B cell (primary cell): ENCODE measurements around the gene ADSS1. TPM values are rescaled to one million over a fixed set of nuclear protein-coding genes. Genes with fewer than 3 reads are reported as not detected.

Source experiments
- ATAC-seq: fragments of 200-7000 bp; cut with Tn5 transposase; one replicate; pipeline ENCODE4 v1.10.0; 2021; ENCODE audit warnings: low read depth, mild to moderate bottlenecking, moderate number of reproducible peaks, moderate library complexity
- CTCF ChIA-PET: fragments of 350-600 bp; sonication (Branson Sonifier 250); formaldehyde crosslinking; loops from one replicate; lab custom pipeline; 2021; ENCODE audit warnings: antibody characterized with exemption, inconsistent platforms; lab: Charles Lee
- POLR2A ChIA-PET: fragments of 350-600 bp; sonication (Branson Sonifier 250); formaldehyde crosslinking; loops from one replicate; lab custom pipeline; 2021; ENCODE audit warnings: antibody characterized with exemption; lab: Charles Lee
- DNase-seq: peaks from one replicate; pipeline ENCODE4 v3.0.0; 2013
- H2AFZ ChIP-seq: 2 replicates; pipeline ENCODE4 v1.6.1; 2012; ENCODE audit warnings: mild to moderate bottlenecking, low read depth, low read length; ENCODE audit not compliant: insufficient read depth, poor library complexity, severe bottlenecking
- H3K27ac ChIP-seq, 2 donors: 1 replicate in 1 of 2; 2 replicates in 1 of 2; pipeline ENCODE4 v1.5.1; 2012 to 2013; ENCODE audit warnings: low read length in 2 of 2, mild to moderate bottlenecking in 2 of 2, moderate library complexity in 1 of 2
- H3K27me3 ChIP-seq, 4 experiments: fragments of 200-600 bp in 1 of 4; sonication (generic) in 1 of 4; replicated peaks in 1 of 4; 1 replicate in 2 of 4; 2 replicates in 2 of 4; pipeline versions ENCODE4 v1.6.1 to v1.7.0; 2013 to 2016; ENCODE audit warnings: low read length in 3 of 4, mild to moderate bottlenecking in 2 of 4, mixed read lengths in 1 of 4, moderate library complexity in 1 of 4; ENCODE audit not compliant: insufficient read depth in 4 of 4, control insufficient read depth in 3 of 4; ENCODE audit errors: control extremely low read depth in 1 of 4
- H3K36me3 ChIP-seq, 2 experiments: replicated peaks in 1 of 2; 1 replicate in 1 of 2; 2 replicates in 1 of 2; pipeline versions ENCODE4 v1.6.1 to v1.7.1; 2013; ENCODE audit warnings: low read length in 1 of 2; ENCODE audit not compliant: insufficient read depth in 2 of 2, control insufficient read depth in 1 of 2; ENCODE audit errors: control extremely low read depth in 1 of 2, extremely low read depth in 1 of 2
- H3K4me1 ChIP-seq, 2 donors: fragments of 200-600 bp in 1 of 2; sonication (generic) in 1 of 2; 1 replicate in 1 of 2; 2 replicates in 1 of 2; pipeline versions ENCODE4 v1.5.1 to v1.6.1; 2013 to 2017; ENCODE audit warnings: low read length in 2 of 2; ENCODE audit not compliant: control insufficient read depth in 2 of 2, insufficient read depth in 2 of 2
- H3K4me2 ChIP-seq: replicated peaks from 2 replicates; pipeline ENCODE3; 2012; ENCODE audit warnings: mild to moderate bottlenecking, low read depth, low read length; ENCODE audit not compliant: poor library complexity, severe bottlenecking
- H3K4me3 ChIP-seq, 5 experiments: fragments of 200-600 bp in 1 of 5; sonication (generic) in 1 of 5; 1 replicate in 3 of 5; 2 replicates in 2 of 5; pipeline versions ENCODE4 v1.5.1 to v1.7.0; 2011 to 2016; ENCODE audit warnings: low read length in 4 of 5, mild to moderate bottlenecking in 4 of 5, low read depth in 2 of 5, control low read depth in 1 of 5, moderate library complexity in 1 of 5; ENCODE audit not compliant: insufficient read depth in 1 of 5; ENCODE audit errors: control extremely low read depth in 1 of 5, extremely low read depth in 1 of 5
- H3K79me2 ChIP-seq: fragments of 200-600 bp; sonication (generic); one replicate; pipeline ENCODE4 v1.6.0; 2016; ENCODE audit warnings: low read length; ENCODE audit not compliant: control insufficient read depth, insufficient read depth
- H3K9ac ChIP-seq: fragments of 200-600 bp; sonication (generic); 2 replicates; pipeline ENCODE4 v1.6.1; 2017; ENCODE audit warnings: mild to moderate bottlenecking, low read length, moderate library complexity
- H3K9me3 ChIP-seq, 3 donors: one replicate each; pipeline versions ENCODE4 v1.6.1 to v1.7.1; 2013; ENCODE audit warnings: low read length in 2 of 3; ENCODE audit not compliant: control insufficient read depth in 2 of 3, insufficient read depth in 1 of 3; ENCODE audit errors: control extremely low read depth in 1 of 3
- H4K20me1 ChIP-seq: 2 replicates; pipeline ENCODE4 v1.6.0; 2012; ENCODE audit warnings: mild to moderate bottlenecking, low read length; ENCODE audit not compliant: insufficient read depth, control insufficient read depth, poor library complexity, severe bottlenecking
- H3K27ac Mint-ChIP-seq: one replicate; pipeline ENCODE4 v1.8.0; 2021; ENCODE audit warnings: mixed read lengths
- H3K27me3 Mint-ChIP-seq: one replicate; pipeline ENCODE4 v1.8.0; 2021; ENCODE audit warnings: mixed read lengths
- H3K4me1 Mint-ChIP-seq: one replicate; pipeline ENCODE4 v1.8.0; 2021; ENCODE audit warnings: mixed read lengths
- H3K4me3 Mint-ChIP-seq: one replicate; pipeline ENCODE4 v1.8.0; 2021; ENCODE audit warnings: mixed read lengths
- H3K9me3 Mint-ChIP-seq: one replicate; pipeline ENCODE4 v1.8.0; 2022; ENCODE audit warnings: mixed read lengths; ENCODE audit not compliant: insufficient read depth
- EZH2 ChIP-seq: IDR thresholded peaks from 2 replicates; pipeline ENCODE4 v1.6.1; 2012; ENCODE audit warnings: borderline replicate concordance, low read depth, mild to moderate bottlenecking, moderate library complexity, low read length; ENCODE audit not compliant: insufficient read depth, poor library complexity, severe bottlenecking
- WGBS: methylation state at CpG from one replicate; pipeline ENCODE4 v1.1.5; 2013; ENCODE audit warnings: missing lambda C conversion rate; ENCODE audit not compliant: insufficient coverage; 5-methylcytosine and 5-hydroxymethylcytosine counted together
- intact Hi-C: fragments of 100-400 bp; cut with micrococcal nuclease; formaldehyde crosslinking; loops from one replicate; pipeline ENCODE4 v1.10.0; 2022
- polyA plus RNA-seq: library from polyadenylated mRNA; depleted of rRNA; stranded (reverse); fragments of >200 nt; gene quantifications from 2 replicates; pipeline ENCODE4 v1.2.3, GENCODE V29; 2012
- total RNA-seq, 2 donors: library from RNA; stranded (reverse); fragments of 120-200 nt in 1 of 2; gene quantifications; 1 replicate in 1 of 2; 2 replicates in 1 of 2; pipeline versions ENCODE4 v1.2.3 to v1.2.4, GENCODE V29; 2013 to 2022
- TF ChIP-seq, protein P1 (sequence below): fragments of 200-600 bp; IDR thresholded peaks from one replicate; pipeline ENCODE4 v1.8.0; 2022; ENCODE audit warnings: antibody characterized with exemption, mild to moderate bottlenecking

ADSS1 gene
- total and polyA plus RNA-seq, 2 donors (not counting 1 experiment from before 2014, with no cell fraction given): 0.33 to 1.7 TPM

DNA sequence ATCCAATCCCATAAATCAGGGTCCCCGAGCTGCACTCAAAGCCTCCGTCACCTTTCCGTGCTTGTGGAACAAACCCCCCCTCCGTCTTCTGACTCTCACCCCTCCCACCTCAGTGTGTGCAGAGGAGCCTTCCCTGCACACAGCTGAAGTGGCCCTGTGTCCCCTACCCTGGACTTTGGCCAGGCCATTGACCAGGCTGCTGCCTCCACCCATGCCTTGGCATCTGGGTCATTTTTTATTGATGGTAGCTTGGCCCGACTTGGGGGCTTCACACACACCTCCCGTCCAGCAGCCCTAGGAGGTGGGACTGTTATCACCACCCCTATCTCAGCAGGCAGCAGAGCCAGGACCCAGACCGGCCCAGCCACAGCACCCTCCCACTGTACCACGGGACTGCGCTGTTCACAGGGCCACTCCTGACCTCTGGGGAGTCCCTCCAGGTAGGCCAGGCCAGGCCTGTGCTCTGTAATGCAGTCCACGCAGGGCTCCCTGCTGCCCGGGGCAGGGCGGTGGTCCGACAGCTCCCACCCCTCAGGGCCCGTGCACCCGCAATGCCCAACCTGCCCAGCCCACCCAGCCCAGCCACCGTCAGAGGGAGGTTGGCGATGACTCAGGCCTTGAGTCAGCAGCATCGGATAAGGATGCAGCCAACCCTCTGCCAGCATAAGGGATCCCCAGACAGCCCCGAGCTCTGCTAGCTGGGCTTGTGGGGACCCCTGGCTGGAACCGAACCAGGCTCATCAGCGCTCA lies 43.8 kb upstream of the ADSS1 start:
- POLR2A ChIA-PET: interaction anchor here (0.7 to 1.9 kb wide), 6 partner anchors 8 to 1888 kb away, joined by 3 to 5 read pairs (median 5); no protein-coding TSS in a partner anchor
- Mint-ChIP-seq H3K4me1 (peaks cover 57% of the 10 kb centered on the region), H3K27me3 (no peaks in the 10 kb centered on the region), H3K4me3 (peak overlapping the region; percentile 23), H3K9me3 (no peaks in the 10 kb centered on the region), H3K27ac (peak overlapping the region; percentile 76)
- CTCF ChIA-PET: interaction anchor here (1.2 to 6.8 kb wide), 8 partner anchors 7 to 602 kb away, joined by 3 to 64 read pairs (median 8); partner anchors contain the start of gene INF2
- H3K9me3 ChIP-seq: peaks cover 0 to 3% (median 0%) of the 10 kb centered on the region in 3 donors
- no peak overlapping the region for H2AFZ ChIP-seq
- H3K4me2 ChIP-seq: peak overlapping the region; percentile 51
- intact Hi-C loops: no loop called here
- no peak overlapping the region for H3K9ac ChIP-seq
- no peak overlapping the region for H3K27ac ChIP-seq
- H3K4me1 ChIP-seq: peaks cover 45 to 64% of the 10 kb centered on the region in 2 donors
- H3K27me3 ChIP-seq: no peaks in the 10 kb centered on the region
- 93% methylated on average over 19 of the region's 21 CpGs for WGBS
- H3K36me3 ChIP-seq: no peaks in the 10 kb centered on the region
- H3K79me2 ChIP-seq: no peaks in the 10 kb centered on the region
- H4K20me1 ChIP-seq: no peaks in the 10 kb centered on the region
- no peak for DNase-seq
- TF ChIP-seq, protein P1, sequence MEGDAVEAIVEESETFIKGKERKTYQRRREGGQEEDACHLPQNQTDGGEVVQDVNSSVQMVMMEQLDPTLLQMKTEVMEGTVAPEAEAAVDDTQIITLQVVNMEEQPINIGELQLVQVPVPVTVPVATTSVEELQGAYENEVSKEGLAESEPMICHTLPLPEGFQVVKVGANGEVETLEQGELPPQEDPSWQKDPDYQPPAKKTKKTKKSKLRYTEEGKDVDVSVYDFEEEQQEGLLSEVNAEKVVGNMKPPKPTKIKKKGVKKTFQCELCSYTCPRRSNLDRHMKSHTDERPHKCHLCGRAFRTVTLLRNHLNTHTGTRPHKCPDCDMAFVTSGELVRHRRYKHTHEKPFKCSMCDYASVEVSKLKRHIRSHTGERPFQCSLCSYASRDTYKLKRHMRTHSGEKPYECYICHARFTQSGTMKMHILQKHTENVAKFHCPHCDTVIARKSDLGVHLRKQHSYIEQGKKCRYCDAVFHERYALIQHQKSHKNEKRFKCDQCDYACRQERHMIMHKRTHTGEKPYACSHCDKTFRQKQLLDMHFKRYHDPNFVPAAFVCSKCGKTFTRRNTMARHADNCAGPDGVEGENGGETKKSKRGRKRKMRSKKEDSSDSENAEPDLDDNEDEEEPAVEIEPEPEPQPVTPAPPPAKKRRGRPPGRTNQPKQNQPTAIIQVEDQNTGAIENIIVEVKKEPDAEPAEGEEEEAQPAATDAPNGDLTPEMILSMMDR: no peak
- TF ChIP-seq EZH2: no peak
- no peak overlapping the region for H3K4me3 ChIP-seq
- no peak for ATAC-seq
